WI38 (cell line): ENCODE data around the gene VPREB1.
"Not testable (repeated sequence)": the region's sequence is repeated elsewhere in the genome, so short reads cannot be mapped to it uniquely, and the experiment has no call there.

Source experiments
- H3K4me3 ChIP-seq: 2 replicates; pipeline ENCODE4 v1.5.1; 2011; ENCODE audit warnings: low read depth, mild to moderate bottlenecking, control low read depth, low read length
- CTCF ChIP-seq: IDR thresholded peaks from 2 replicates; pipeline ENCODE4 v1.5.1; 2012; ENCODE audit warnings: low read depth, mild to moderate bottlenecking, control low read depth, low read length

Gene VPREB1

GRCh38 chr22:22241554-22241898 is 3.1 kb upstream of the VPREB1 start:
- no peak for TF ChIP-seq CTCF

DNA sequence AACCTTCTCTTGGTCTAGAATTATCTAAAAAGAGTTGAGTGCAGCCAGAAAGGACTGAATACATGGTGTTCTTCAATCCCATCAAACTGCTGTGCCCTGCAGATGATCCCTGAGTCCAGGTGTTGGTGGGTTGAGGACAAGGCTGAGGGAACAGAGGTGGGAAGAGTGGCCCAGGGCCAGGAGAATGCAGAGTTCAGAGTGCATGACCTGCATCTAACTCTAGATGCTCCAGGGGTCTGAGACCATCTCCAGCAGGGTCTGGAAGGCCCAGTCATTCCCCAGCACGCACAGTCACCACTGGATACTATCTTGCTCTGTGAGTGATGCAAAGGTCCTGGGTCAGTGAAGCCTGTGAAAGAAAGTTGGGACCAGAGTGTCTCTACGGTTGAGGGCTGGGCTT is 2.1 kb upstream of the VPREB1 start:
- H3K4me3 ChIP-seq: no peak overlapping the region
- TF ChIP-seq CTCF: no peak

More at GRCh38 chr22:22241554-22241898, 3.1 kb upstream of the VPREB1 start:
- no peak overlapping the region for H3K4me3 ChIP-seq

DNA sequence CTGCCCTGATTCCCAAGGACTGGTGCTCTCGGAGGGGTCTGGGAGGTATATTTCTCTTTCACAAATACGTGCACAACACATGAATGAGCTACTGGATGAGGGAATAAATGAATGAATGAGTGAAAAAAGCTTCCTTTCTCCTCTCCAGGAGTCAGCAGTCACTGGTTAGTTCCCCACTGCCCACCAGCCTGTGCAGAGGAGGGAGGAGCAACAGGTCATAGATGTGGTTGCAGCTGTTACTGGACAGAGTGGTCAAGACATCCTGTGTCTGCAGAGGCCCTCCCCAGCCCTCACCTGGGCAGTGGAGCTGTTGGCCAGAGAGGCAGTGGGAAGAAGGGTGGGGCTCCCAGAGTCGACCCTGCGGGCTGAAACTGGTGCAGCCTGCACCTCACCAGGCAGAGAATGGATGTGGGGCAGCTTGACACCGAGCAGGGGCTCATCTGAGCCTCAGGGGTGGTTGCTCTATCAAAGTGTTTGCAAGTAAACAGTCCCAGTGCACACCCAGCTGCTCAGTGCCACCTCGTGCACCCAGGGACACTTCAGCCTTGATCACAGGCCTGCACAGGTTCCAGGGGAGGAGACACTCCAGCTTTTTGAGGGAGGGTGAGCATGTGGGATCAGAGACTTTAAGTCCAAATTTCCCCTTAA is 1.4 kb upstream of the VPREB1 start:
- no peak overlapping the region for H3K4me3 ChIP-seq
- TF ChIP-seq CTCF: no peak

- no peak overlapping the region for H3K4me3 ChIP-seq
- no peak for TF ChIP-seq CTCF
Measured at GRCh38 chr22:22245256-22245909, 797 bp downstream of the VPREB1 start.

DNA sequence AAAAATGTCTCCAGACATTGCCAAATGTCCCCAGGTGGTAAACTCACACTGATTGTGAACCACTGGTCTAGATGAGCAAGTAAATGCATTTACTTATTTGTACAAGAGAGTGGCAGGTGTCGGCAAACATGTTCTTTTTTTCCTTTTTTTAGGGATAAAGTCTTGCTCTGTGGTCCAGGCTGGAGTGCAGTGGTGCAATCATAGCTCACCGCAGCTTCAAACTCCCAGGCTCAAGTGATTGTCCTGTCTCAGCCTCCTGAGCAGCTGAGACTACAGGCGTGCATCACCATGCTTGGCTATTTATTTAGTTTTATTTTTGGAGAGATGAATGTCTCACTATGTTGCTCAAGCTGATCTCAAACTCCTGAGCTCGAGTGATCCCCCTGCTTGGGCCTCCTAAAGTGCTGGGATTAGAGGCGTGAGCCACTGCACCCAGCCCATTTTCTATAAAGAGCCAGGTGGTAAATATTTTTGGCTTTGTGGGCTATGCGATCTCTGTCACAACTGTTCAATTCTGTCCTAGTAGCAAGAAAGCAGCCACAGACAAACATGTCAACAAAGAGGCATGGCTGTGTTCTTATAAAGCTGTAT is 1.4 kb downstream of the VPREB1 start:
- no peak for TF ChIP-seq CTCF
- H3K4me3 ChIP-seq: no peak overlapping the region

DNA sequence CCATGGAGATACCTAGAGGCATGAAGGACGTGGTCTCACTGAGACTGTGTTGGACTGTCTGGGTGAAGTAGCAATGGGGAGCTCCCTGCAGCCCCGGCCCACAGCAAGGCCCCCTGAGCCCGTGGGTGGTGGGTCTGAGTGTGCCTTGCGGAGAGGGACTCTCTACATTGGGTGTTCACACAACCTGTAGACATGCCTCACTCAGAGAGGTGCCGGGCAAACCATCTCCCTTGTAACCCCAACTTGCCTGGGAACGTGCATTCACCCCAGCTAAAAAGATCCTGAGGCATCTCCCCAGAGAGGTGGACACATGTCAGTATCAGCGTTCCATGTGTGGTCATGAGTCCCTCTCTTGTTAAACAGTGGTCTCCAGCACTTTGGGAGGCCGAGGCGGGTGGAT is 2.1 kb downstream of the VPREB1 start:
- no peak overlapping the region for H3K4me3 ChIP-seq
- TF ChIP-seq CTCF: no peak

GRCh38 chr22:22248878-22249277 is 4.3 kb downstream of the VPREB1 start:
- no peak for TF ChIP-seq CTCF
- H3K4me3 ChIP-seq: no peak overlapping the region

DNA sequence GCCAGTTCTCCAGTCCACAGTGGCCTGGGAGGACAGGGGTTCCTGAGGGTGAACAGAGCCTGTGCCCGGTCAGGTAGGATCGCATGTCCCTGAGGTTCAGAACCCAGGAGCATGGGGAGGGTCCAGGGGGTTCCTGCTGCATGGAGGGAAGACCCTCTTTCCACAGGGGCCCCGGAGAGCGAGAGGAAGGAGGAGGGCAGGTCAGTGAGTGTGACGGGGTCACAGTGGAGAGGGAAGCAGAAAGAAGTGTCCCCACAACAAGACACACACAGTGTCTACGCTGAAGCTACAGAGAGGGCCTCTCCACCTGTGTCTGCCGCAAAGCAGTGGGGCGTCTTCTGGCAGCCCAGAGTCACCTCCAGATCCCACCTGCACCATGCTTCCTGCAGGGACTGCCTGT is 6.1 kb downstream of the VPREB1 start:
- H3K4me3 ChIP-seq: not testable (repeated sequence)

DNA sequence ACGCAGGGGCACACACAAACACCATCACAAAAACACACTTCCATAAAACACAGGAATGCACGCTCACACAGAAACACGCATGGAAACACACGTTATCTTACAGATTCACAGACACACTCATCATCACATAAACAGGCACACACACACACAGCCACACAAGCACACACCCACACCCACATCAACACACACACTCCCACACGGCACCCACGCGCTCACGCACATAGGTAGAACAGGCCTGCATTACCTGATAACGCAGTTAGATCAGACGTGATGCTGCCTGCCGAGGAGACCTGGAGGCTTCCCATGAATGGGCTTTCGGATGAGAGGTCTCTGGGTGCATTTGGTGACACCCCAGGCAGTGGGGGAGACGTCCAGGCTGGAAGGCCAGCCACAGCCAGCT is 11.5 kb downstream of the VPREB1 start:
- H3K4me3 ChIP-seq: not testable (repeated sequence)

DNA sequence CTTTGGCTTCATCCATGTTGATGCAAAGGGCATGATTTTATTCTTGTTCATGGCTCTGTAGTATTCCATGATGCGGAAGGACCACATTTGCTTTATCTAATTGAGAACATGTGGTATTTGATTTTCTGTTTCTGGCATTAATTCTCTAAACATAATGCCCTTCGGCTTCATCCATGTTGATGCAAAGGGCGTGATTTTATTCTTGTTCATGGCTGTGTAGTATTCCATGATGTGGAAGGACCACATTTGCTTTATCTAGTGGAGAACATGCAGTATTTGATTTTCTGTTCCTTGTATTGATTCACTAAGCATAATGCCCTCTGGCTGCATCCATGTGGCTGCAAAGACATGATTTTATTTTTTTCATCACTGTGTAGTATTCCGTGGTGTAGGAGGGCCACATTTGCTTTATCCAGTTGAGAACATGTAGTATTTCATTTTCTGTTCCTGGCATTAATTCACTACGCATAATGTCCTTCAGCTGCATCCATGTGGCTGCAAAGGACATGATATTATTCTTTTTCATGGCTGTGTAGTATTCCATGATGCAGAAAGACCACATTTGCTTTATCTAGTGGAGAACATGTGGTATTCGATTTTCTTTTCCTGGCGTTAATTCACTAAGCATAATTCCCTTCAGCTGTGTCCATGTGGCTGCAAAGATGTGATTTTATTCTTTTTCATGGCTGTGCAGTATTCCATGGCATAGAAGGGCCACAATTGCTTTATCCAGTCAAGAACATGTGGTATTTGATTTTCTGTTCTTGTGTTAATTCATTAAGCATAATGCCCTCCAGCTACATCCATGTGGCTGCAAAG is 14.2 kb downstream of the VPREB1 start:
- not testable (repeated sequence) for H3K4me3 ChIP-seq
